ENCODE results near the gene CABLES1.
"Not testable (repeated sequence)": the region's sequence is repeated elsewhere in the genome, so short reads cannot be mapped to it uniquely, and the experiment has no call there.

CABLES1 gene

GRCh38 chr18:23134780-23135549, at the start of gene CABLES1:
CABLES1 (plus strand) TSS chr18:23135485; CDS start chr18:23135763, 278 bp downstream.
- peak; percentile 57 to 61 for DNase-seq

GRCh38 chr18:23087352-23087751, 47.9 kb upstream of the CABLES1 start:
- DNase-seq, result no peak

- DNase-seq, result no peak
Measured at GRCh38 chr18:23088310-23088709, 47.0 kb upstream of the CABLES1 start.

- DNase-seq, result not testable (repeated sequence)
Measured at GRCh38 chr18:23091017-23091993, 44.0 kb upstream of the CABLES1 start.

GRCh38 chr18:23092121-23092520, 43.2 kb upstream of the CABLES1 start:
- DNase-seq, result no peak

GRCh38 chr18:23093130-23093529, 42.2 kb upstream of the CABLES1 start:
- not testable (repeated sequence) for DNase-seq

GRCh38 chr18:23093772-23094171, 41.5 kb upstream of the CABLES1 start:
- DNase-seq, result no peak

- no peak for DNase-seq
Measured at GRCh38 chr18:23094411-23095190, 40.7 kb upstream of the CABLES1 start.

GRCh38 chr18:23095463-23095862, 39.8 kb upstream of the CABLES1 start:
- DNase-seq, result no peak

- not testable (repeated sequence) for DNase-seq
Measured at GRCh38 chr18:23097016-23097415, 38.3 kb upstream of the CABLES1 start.

- no peak for DNase-seq
Measured at GRCh38 chr18:23099621-23100020, 35.7 kb upstream of the CABLES1 start.

- DNase-seq, result no peak
Measured at GRCh38 chr18:23101861-23102432, 33.3 kb upstream of the CABLES1 start.

- no peak for DNase-seq
Measured at GRCh38 chr18:23102493-23103261, 32.6 kb upstream of the CABLES1 start.

GRCh38 chr18:23103449-23103848, 31.8 kb upstream of the CABLES1 start:
- no peak for DNase-seq

GRCh38 chr18:23105030-23105429, 30.3 kb upstream of the CABLES1 start:
- no peak for DNase-seq

- DNase-seq, result no peak
Measured at GRCh38 chr18:23105581-23106219, 29.6 kb upstream of the CABLES1 start.

- no peak for DNase-seq
Measured at GRCh38 chr18:23106575-23106974, 28.7 kb upstream of the CABLES1 start.

GRCh38 chr18:23107718-23108117, 27.6 kb upstream of the CABLES1 start:
- no peak for DNase-seq

- DNase-seq, result no peak
Measured at GRCh38 chr18:23108496-23108895, 26.8 kb upstream of the CABLES1 start.

- not testable (repeated sequence) for DNase-seq
Measured at GRCh38 chr18:23109163-23109562, 26.1 kb upstream of the CABLES1 start.

- DNase-seq, result no peak
Measured at GRCh38 chr18:23113576-23113975, 21.7 kb upstream of the CABLES1 start.

All from activated T-cell treated with anti-CD3 and anti-CD28 coated beads, Interleukin-2, amount 50 U/mL, for 48 hours (primary cell).